Epithelial cell of proximal tubule (primary cell): ENCODE measurements around the gene SNRNP200. TPM values are rescaled to one million over a fixed set of nuclear protein-coding genes. Genes with fewer than 3 reads are reported as not detected.

Source experiments
- DNase-seq: peaks from one replicate; pipeline ENCODE4 v3.0.0-alpha.2; 2011; ENCODE audit warnings: low read depth
- H3K4me3 ChIP-seq: 2 replicates; pipeline ENCODE4 v1.5.1; 2011; ENCODE audit warnings: low read depth, mild to moderate bottlenecking, low read length
- total RNA-seq: library from RNA; depleted of rRNA; stranded (reverse); fragments of >200 nt; gene quantifications from 2 replicates; pipeline ENCODE4 v1.2.3, GENCODE V29; 2015
- TF ChIP-seq, protein P1 (sequence below): conservative IDR thresholded peaks from 2 replicates; pipeline ENCODE4 v1.5.1; 2012; ENCODE audit warnings: low read depth, mild to moderate bottlenecking, low read length

The SNRNP200 gene
- total RNA-seq, 1 donor from 2014 or later: 77.2 TPM

DNA sequence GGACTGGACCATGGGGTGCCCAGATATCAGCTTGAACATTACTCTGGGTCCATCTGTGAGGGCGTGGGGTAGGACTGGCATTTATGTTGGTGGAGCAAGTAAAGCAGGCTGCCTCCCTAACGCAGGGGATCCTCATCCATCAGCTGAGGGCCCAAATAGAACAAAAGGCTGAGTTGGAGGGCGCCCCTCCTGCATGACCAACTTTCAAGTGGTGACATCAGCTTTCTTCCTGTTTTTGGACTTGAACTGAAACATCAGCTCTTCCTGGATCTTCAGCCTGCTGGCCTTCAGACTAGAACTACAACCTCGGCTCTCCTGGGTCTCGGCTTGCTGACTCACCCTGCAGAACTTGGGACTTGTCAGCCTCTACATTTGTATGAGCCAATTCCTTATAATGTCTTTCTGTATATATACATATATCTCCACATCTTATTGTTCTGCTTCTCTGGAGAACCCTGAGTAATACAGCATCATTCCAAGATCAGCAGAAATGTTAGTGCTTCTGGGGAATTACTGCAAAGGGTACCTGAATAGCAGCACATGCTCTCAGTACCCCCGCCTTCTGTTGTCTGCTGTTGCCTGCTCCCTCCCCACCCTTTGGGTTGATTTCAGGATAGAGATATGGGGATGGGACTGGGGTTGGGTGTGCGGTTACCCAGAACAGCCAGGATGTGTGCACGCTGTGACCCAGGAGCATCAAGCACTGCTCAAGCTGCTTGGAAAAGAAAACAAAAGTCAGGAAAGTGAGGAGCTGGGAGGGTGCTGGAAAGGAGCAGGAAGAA is 59.5 kb downstream of the SNRNP200 start:
- no peak overlapping the region for H3K4me3 ChIP-seq
- TF ChIP-seq, protein P1, sequence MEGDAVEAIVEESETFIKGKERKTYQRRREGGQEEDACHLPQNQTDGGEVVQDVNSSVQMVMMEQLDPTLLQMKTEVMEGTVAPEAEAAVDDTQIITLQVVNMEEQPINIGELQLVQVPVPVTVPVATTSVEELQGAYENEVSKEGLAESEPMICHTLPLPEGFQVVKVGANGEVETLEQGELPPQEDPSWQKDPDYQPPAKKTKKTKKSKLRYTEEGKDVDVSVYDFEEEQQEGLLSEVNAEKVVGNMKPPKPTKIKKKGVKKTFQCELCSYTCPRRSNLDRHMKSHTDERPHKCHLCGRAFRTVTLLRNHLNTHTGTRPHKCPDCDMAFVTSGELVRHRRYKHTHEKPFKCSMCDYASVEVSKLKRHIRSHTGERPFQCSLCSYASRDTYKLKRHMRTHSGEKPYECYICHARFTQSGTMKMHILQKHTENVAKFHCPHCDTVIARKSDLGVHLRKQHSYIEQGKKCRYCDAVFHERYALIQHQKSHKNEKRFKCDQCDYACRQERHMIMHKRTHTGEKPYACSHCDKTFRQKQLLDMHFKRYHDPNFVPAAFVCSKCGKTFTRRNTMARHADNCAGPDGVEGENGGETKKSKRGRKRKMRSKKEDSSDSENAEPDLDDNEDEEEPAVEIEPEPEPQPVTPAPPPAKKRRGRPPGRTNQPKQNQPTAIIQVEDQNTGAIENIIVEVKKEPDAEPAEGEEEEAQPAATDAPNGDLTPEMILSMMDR: no peak
- no peak for DNase-seq

DNA sequence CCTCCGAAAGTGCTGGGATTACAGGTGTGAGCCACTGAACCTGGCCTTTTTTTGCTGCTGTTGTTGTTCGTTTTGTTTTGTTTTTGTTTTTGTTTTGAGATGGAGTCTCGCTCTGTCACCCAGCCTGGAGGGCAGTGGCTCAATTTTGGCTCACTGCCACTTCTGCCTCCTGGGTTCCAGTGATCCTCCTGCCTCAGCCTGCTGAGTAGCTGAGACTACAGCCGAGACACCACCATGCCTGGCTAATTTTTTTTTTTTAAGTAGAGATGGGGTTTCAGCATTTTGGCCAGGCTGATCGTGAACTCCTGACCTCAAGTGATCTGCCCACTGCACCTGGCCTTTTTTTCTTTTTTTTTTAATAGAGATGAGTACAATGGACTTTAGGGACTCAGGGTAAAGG is 61.5 kb downstream of the SNRNP200 start:
- TF ChIP-seq, protein P1: no peak

DNA sequence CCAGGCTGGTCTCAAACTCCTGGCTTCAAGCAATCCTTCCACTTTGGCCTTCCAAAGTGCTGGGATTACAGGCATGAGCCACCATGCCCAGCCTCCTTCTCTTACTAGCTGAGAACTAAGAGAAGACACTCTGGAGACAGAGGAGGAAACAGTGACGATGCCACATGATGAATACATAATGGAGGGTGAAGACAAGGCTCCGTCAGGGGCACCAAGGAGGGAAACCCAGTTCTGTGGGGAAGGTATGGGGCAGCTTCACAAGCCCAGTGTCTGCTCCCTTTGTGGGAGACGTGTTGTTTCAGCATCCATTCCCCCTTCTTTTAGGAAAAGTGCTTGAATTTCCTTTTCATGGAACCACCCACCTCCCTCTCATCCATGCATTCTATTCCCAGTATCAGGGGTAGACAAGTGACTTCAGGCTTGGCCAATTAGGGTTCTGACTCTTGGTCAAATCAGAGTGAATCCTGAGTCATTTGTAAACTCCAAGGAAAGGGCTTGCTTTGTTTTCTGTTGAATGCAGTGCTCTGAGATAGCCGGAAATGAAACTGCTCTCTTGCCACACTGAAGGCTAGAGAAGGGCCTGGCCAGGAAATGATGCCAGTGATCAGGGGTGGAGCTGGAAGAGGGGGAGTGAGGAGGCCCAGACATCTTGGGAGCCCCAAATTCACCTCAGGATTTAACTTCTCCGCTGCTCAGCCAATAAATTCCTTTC is 63.3 kb downstream of the SNRNP200 start:
- TF ChIP-seq, protein P1: no peak
- no peak overlapping the region for H3K4me3 ChIP-seq
- no peak for DNase-seq

More for the DNA sequence above, 61.5 kb downstream of the SNRNP200 start:
- no peak overlapping the region for H3K4me3 ChIP-seq
- no peak for DNase-seq

DNA sequence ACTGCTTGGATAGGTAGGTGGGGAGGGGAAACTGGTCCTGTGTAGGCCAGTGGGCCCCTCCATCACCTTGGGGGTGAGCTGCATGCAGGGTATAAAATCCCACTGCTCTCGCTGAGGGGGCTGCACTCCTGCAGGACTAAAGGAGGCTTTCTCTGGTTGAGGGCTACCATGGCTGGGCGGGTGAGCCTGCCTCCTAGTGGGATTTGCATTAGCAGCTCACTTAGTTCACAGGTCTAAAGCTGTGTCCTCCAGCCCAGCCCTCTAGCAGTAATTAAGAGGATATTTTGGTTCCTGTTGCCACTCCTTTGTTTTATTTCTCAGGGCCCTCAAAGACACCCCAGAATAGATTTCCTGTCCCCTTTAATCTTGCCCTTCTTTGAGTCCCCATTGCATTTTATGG is 64.1 kb downstream of the SNRNP200 start:
- no peak for DNase-seq
- H3K4me3 ChIP-seq: no peak overlapping the region
- TF ChIP-seq, protein P1: no peak

DNA sequence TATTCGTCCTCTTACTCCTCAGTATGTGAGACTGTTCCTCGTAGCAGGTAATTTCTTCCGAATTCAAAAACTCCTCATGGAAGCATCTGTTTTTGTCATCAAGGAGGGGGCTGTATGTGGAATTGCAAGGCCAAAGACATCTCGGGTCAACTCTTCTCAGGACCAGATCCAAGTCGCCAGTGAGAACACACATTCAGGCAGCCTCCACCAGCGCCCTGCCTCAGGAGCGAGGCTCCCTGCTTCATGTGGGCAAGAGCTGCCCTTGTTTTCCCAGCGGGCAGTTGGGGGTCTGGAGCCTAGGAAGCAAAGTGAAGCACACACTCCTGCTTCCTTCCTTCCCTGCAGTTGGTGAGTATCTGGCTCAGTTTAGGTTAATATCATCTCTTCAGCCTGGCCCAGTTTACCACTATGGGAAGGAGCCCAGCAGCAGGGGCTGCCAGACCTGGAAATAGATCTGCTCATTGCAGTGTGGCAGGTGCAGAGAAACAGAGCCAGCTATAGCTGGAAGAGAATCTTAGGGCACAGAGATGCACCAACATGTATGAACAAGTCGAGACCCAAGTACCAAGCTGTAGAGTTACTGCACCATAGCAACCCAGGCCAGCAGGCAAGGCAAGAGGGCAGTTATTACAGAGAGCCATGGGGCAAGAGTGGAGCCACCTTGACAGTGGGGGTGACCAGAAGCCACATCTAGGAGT is 64.9 kb downstream of the SNRNP200 start:
- DNase-seq: no peak
- TF ChIP-seq, protein P1: no peak
- H3K4me3 ChIP-seq: no peak overlapping the region

DNA sequence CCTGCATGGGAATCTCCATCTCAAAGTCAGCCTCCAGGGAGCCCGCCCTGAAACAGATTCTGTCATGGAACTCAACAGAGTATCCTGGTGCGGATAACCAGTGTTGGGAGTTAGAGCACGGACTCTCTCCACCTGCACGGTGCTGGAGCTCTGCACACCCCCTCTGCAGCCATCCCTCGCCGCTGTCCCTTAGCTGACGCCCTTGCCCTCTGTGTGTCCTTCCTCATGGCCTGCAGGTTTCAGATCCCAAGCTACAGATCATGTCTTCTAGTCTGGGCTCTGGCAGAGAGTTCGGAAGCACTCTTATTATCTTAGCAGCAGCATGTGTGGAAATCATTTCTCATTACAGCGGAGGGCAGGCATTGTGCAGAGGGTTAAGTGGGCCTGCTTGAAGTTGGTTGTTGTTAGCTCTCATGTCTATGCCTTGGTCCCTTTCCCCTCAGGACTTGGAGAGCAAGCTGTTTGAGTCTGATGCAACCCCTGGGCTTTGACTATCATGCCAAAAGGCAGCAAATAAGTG is 65.5 kb downstream of the SNRNP200 start:
- no peak overlapping the region for H3K4me3 ChIP-seq
- no peak for DNase-seq
- TF ChIP-seq, protein P1: no peak
